T follicular helper cell (primary cell): ENCODE results near the gene CAPN11.
A peak's percentile ranks its signal among the peaks of the same experiment; 100 is the strongest.

ENCODE experiments used
- DNase-seq: peaks from one replicate; pipeline ENCODE4 v3.0.0-alpha.2; 2020; ENCODE audit warnings: low read depth
- total RNA-seq, 2 experiments: gene quantifications; one replicate each; lab custom pipeline; 2026; lab: John Stamatoyannopoulos, UW

The CAPN11 gene
- 0 to 0.04 reads per million in 2 experiments for total RNA-seq

- DNase-seq = no peak
Observed at GRCh38 chr6:44158770-44159228, at the start of gene CAPN11. TSS of gene CAPN11 (plus strand) at chr6:44158820. CDS start at chr6:44158849, 29 bp downstream.

- DNase-seq = no peak
Observed at GRCh38 chr6:44109212-44109611, 49.4 kb upstream of the CAPN11 start.

- DNase-seq = no peak
Observed at GRCh38 chr6:44110005-44110676, 48.5 kb upstream of the CAPN11 start.

- DNase-seq = no peak
Observed at GRCh38 chr6:44110966-44111365, 47.7 kb upstream of the CAPN11 start.

- no peak for DNase-seq
Observed at GRCh38 chr6:44111434-44112417, 46.9 kb upstream of the CAPN11 start.

GRCh38 chr6:44113414-44113813 lies 45.2 kb upstream of the CAPN11 start:
- no peak for DNase-seq

GRCh38 chr6:44115866-44116265 lies 42.8 kb upstream of the CAPN11 start:
- no peak for DNase-seq

- no peak for DNase-seq
Observed at GRCh38 chr6:44116641-44117382, 41.8 kb upstream of the CAPN11 start.

GRCh38 chr6:44117397-44118128 lies 41.1 kb upstream of the CAPN11 start:
- DNase-seq = no peak

- no peak for DNase-seq
Observed at GRCh38 chr6:44119704-44120262, 38.8 kb upstream of the CAPN11 start.

GRCh38 chr6:44120692-44121443 lies 37.8 kb upstream of the CAPN11 start:
- DNase-seq = no peak

- no peak for DNase-seq
Observed at GRCh38 chr6:44122801-44123200, 35.8 kb upstream of the CAPN11 start.

- DNase-seq = no peak
Observed at GRCh38 chr6:44123544-44123943, 35.1 kb upstream of the CAPN11 start.

GRCh38 chr6:44126320-44127149 lies 32.1 kb upstream of the CAPN11 start:
- DNase-seq = peak; percentile 45

- DNase-seq = peak; percentile 87
Observed at GRCh38 chr6:44127186-44128019, 31.2 kb upstream of the CAPN11 start, which contains the start of the genes MRPL14 and TMEM63B. TSS of gene MRPL14 (minus strand) at chr6:44127452. CDS start at chr6:44116611, 10,841 bp downstream. TSS of gene TMEM63B (plus strand) at chr6:44127554. CDS start at chr6:44134585, 7,031 bp downstream.

GRCh38 chr6:44128020-44128917 lies 30.4 kb upstream of the CAPN11 start:
- DNase-seq = no peak

- DNase-seq = no peak
Observed at GRCh38 chr6:44129841-44130322, 28.7 kb upstream of the CAPN11 start.
